GM23338 (cell line): ENCODE measurements around the gene HOXB3.
A peak's percentile ranks its signal among the peaks of the same experiment; 100 is the strongest.

Experiments used
- CREB1 ChIP-seq: fragments of 250-450 bp; sonication (Bioruptor Pico); IDR thresholded peaks from 2 replicates; pipeline ENCODE4 v1.5.0; 2020; ENCODE audit warnings: low read depth, mild to moderate bottlenecking, moderate library complexity
- EZH2 ChIP-seq: fragments of 200-600 bp; sonication (generic); IDR thresholded peaks from one replicate; pipeline ENCODE4 v1.8.0; 2017; ENCODE audit warnings: antibody characterized with exemption, mild to moderate bottlenecking, low read depth; ENCODE audit not compliant: unreplicated experiment
- EZH2phosphoT487 ChIP-seq: fragments of 200-600 bp; sonication (generic); IDR thresholded peaks from one replicate; pipeline ENCODE4 v1.8.1; 2018; ENCODE audit warnings: antibody characterized with exemption; ENCODE audit not compliant: unreplicated experiment
- JUNB ChIP-seq: IDR thresholded peaks from one replicate; pipeline ENCODE4 v1.6.1; 2016; ENCODE audit warnings: antibody characterized with exemption; ENCODE audit not compliant: unreplicated experiment
- NANOG ChIP-seq: IDR thresholded peaks from 2 replicates; pipeline ENCODE4 v1.6.1; 2016; ENCODE audit warnings: antibody characterized with exemption, borderline replicate concordance
- POLR2AphosphoS5 ChIP-seq: IDR thresholded peaks from 2 replicates; pipeline ENCODE4 v1.6.1; 2016; ENCODE audit warnings: antibody characterized with exemption, low read depth
- ZNF331 ChIP-seq: fragments of 250-450 bp; sonication (Bioruptor Pico); IDR thresholded peaks from 2 replicates; pipeline ENCODE4 v1.5.0; 2020; ENCODE audit warnings: low read depth, mild to moderate bottlenecking, moderate library complexity
- TF ChIP-seq, protein P1 (sequence below), 2 experiments: fragments of 200-600 bp in 1 of 2; sonication (generic) in 1 of 2; conservative IDR thresholded peaks; 2 replicates each; pipeline versions ENCODE4 v1.5.1 to v1.6.1; 2016 to 2017; ENCODE audit warnings: antibody characterized with exemption in 2 of 2, low read depth in 2 of 2, mild to moderate bottlenecking in 2 of 2, moderate library complexity in 1 of 2

DNA sequence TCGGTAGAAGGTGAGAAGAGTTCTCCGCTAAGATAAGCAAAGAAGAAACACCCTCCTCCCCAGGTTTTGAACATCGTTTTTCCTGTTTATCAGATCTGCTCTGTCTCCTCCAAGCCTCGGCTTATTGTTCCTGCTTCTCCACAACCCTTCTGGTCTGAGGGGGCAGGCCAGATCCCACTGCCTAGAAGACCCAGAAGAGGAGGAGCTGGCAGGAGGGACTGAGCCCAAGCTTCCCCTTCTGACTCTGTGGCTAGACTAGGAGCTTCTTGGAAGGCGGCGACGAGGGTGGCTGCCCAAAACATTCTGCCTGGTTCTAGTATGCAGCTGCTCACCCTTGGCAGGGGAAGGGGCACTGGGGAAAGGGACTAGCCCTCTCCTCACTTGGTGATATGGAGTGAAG is 8.7 kb upstream of the HOXB3 start:
- no peak for TF ChIP-seq JUNB
- TF ChIP-seq EZH2: peak; percentile 62
- TF ChIP-seq EZH2phosphoT487: no peak
- TF ChIP-seq, protein P1, sequence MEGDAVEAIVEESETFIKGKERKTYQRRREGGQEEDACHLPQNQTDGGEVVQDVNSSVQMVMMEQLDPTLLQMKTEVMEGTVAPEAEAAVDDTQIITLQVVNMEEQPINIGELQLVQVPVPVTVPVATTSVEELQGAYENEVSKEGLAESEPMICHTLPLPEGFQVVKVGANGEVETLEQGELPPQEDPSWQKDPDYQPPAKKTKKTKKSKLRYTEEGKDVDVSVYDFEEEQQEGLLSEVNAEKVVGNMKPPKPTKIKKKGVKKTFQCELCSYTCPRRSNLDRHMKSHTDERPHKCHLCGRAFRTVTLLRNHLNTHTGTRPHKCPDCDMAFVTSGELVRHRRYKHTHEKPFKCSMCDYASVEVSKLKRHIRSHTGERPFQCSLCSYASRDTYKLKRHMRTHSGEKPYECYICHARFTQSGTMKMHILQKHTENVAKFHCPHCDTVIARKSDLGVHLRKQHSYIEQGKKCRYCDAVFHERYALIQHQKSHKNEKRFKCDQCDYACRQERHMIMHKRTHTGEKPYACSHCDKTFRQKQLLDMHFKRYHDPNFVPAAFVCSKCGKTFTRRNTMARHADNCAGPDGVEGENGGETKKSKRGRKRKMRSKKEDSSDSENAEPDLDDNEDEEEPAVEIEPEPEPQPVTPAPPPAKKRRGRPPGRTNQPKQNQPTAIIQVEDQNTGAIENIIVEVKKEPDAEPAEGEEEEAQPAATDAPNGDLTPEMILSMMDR (conservative IDR thresholded peaks at IDR 0.05; ENCODE audit: low read depth in 2 of 2): no peak
- TF ChIP-seq NANOG: no peak
- no peak for TF ChIP-seq POLR2AphosphoS5
- no peak for TF ChIP-seq ZNF331 (CRISPR knock-in tag)
- TF ChIP-seq CREB1 (CRISPR knock-in tag): no peak
